Skin epidermis (tissue), 12 donors: ENCODE measurements around the gene AFG1L.

Experiments
- H3K27ac ChIP-seq, 21 experiments: fragments of 200-600 bp; sonication (generic) in 11 of 21; one replicate each; pipeline ENCODE4 v1.5.0; 2020; ENCODE audit warnings: mild to moderate bottlenecking in 3 of 21, inconsistent platforms in 2 of 21, moderate library complexity in 2 of 21
- H3K4me3 ChIP-seq, 7 experiments: fragments of 200-600 bp; sonication (generic) in 2 of 7; one replicate each; pipeline ENCODE4 v1.5.0; 2020; ENCODE audit warnings: inconsistent platforms in 2 of 7, mild to moderate bottlenecking in 2 of 7, moderate library complexity in 1 of 7

Gene AFG1L

DNA sequence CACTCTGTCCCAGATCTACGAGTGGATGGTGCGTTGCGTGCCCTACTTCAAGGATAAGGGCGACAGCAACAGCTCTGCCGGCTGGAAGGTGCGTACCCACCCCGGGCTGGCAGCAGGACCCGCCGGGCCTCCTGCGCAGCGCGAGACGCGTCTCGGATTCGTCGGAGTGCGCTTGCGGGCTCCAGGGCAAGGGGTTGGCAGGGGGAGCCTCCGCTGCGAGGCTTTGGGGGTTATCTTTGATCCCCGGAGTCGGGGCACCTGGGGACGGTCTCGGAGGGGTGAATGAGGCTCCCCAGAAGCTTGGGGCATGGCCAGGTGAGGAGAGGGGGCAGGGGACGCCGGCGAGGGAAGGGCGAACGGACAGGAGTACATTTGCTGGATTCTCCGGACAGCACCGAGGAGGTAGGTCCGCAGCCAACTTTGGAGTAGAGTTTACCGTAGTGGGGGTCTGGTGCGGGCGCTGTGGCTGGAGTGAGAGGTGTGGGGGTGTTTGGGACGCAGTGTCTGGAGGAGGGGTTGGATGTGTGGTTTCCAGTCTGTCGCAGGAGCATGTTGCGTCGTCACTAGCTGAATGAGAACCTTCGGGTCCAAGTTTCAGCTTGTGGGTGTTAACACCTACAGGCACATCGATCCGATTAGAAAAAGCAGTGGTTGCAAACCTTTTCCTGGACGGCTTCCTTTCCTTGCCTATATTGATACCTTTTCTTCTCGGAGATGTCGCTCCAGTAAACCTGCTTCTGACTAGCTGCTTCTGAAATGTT lies 267.1 kb downstream of the AFG1L start:
- H3K4me3 ChIP-seq, result peak overlapping the region; percentile 60 to 96 (median 85)
- peak overlapping the region in 19 of 21 experiments; percentile 2 to 98 (median 94) for H3K27ac ChIP-seq

DNA sequence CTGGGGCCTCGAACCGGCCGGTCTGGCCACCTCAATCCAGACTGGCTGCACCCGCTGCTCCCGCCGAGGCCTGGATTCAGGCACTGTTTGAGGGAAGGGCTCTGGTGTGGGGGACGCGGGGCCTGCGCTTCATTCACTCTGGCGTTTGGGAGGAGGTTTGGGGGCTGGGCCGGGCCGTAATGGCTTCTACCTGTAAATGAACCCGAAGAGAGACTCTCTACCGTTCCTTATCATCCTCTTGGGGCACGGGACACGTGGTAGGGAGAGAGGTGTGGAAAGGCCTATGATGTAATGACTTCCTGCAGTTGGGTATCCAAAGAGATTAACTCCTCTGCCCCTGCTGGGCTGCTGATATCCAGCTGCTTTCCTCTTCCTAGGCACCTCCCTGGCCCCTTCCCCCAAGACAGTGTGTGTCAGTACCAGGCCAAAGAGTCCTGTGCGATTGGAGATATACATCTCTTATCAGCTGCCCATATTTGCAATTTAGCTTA lies 267.7 kb downstream of the AFG1L start:
- H3K27ac ChIP-seq, result peak overlapping the region in 15 of 21 experiments; percentile 2 to 98 (median 95)
- H3K4me3 ChIP-seq, result peak overlapping the region; percentile 60 to 96 (median 85)

- Histone ChIP-seq H3K4me3 (peak overlapping the region in 5 of 7 experiments; percentile 60 to 96 (median 81)), H3K27ac (peak overlapping the region in 4 of 21 experiments; percentile 94 to 98 (median 96))
Measured at GRCh38 chr6:108563292-108563691, 268.4 kb downstream of the AFG1L start.

DNA sequence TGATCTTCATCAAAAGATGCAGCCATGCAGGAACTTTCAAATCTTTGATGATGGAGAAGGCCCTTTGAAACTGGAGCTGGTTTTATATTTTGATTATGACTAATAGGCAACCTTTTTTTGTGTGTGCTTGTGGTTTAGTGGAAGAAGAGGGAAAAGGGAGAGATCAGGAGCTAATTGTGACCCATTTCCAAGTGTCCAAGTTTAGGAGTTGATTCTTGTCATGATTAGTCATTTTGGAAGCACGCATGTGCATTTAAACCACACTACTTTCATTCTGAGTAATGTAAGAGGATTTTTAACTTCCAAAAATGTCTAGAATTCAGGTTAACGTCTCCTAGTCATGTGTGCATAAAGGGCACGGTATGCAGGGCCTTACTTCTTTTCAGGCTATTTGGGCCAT lies 269.3 kb downstream of the AFG1L start:
- peak overlapping the region in 1 of 7 experiments; percentile 81 for H3K4me3 ChIP-seq
- H3K27ac ChIP-seq, result peak overlapping the region in 6 of 21 experiments; percentile 7 to 77 (median 40)

- H3K27ac ChIP-seq, result peak overlapping the region in 16 of 21 experiments; percentile 10 to 77 (median 30)
- H3K4me3 ChIP-seq, result no peak overlapping the region
Measured at GRCh38 chr6:108565091-108565766, 270.4 kb downstream of the AFG1L start.

GRCh38 chr6:108565893-108566292 lies 271.0 kb downstream of the AFG1L start:
- H3K27ac ChIP-seq, result peak overlapping the region in 9 of 21 experiments; percentile 6 to 77 (median 49)
- H3K4me3 ChIP-seq, result no peak overlapping the region

- H3K27ac ChIP-seq, result peak overlapping the region in 8 of 21 experiments; percentile 6 to 77 (median 38)
- H3K4me3 ChIP-seq, result no peak overlapping the region
Measured at GRCh38 chr6:108566406-108566805, 271.6 kb downstream of the AFG1L start.

GRCh38 chr6:108568101-108568500 lies 273.2 kb downstream of the AFG1L start:
- no peak overlapping the region for H3K27ac ChIP-seq
- no peak overlapping the region for H3K4me3 ChIP-seq

DNA sequence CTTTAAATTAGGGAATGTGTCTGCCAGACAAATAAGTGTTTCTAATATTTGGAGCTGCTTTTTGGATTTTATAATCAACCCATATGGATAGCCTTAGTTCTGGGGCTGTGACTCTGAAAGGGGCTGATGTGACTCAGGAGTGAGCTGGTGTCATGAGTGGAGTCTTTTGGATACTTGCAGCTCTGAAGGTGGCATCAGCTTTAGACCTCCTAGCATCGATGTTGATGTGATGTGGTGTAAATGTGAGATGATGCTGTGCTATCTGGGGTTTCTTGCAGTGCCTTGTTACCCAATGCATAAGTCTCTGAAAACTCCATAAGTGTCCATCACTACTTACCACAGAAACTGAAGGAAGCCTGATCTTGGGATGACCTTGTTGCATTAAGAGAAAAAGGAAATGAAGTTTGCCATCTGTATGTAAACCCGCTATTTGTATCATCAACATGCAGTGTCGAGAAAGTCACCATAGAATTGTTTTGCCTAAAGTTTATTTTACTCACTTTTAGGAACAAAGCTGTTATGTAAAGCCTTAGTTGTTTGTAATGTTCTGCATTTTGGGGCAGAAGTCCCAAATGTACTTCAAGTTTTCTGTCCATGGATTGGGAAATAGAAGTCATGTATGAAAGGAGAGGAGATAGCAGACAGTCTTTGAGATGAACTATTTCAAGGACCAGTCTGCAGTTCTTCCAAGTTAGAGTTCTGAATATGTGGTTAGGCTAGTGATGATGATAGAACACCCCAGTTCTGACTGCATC lies 273.9 kb downstream of the AFG1L start:
- no peak overlapping the region for H3K4me3 ChIP-seq
- H3K27ac ChIP-seq, result no peak overlapping the region

- Histone ChIP-seq H3K4me3 (no peak overlapping the region), H3K27ac (no peak overlapping the region)
Measured at GRCh38 chr6:108570517-108570916, 275.7 kb downstream of the AFG1L start.

DNA sequence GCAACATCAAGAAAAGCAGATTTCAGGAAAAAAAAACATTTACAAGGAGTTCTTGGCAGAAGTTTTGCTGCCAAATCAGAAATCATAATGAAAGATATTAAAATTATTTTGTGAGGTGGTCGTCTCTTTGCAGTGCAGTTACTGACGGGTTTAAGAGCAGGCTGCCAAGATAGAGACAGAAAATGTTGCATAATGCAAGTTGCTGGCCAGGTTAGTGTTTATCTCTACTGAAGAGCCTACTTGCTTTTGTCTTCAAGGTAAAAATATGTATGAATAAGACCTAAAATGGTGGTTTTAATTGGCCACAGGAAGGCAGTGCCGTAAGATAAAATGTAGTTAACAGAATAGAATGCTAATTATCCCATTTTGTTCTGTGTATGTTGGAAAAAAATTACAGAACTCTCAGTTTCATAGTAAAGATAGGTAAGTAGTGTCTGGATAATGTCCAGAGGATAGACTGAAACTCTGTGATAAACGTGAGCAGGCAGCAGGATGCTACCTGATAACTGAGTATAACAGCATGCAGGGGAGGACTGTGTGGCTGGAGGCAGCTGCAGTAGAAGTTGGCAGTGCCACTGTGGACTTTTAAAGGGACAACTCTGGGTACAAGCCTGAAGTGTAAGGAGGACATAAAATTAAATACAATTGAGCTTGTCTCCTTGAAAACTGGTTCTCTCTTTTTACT lies 279.7 kb downstream of the AFG1L start:
- Histone ChIP-seq H3K27ac (no peak overlapping the region), H3K4me3 (no peak overlapping the region)
